ENCODE results near the gene SF3A1. TPM values are rescaled to one million over a fixed set of nuclear protein-coding genes. Genes with fewer than 3 reads are reported as not detected.
A peak's percentile ranks its signal among the peaks of the same experiment; 100 is the strongest.

The SF3A1 gene
- total and polyA plus RNA-seq, 2 donors (not counting 3 experiments of a cell fraction or from before 2014, with no cell fraction given): 60.2 to 187 TPM

GRCh38 chr22:30396871-30397655 is 40.4 kb upstream of the SF3A1 start, which contains the start of gene SEC14L2:
TSS of gene SEC14L2 (plus strand) at chr22:30397018. CDS start at chr22:30397117, 99 bp downstream.
- peak; percentile 82 for FAIRE-seq
- TSS peak; percentile 65 for BruUV-seq (replicated peaks)

GRCh38 chr22:30393885-30394284 is 37.2 kb upstream of the SF3A1 start:
- Histone ChIP-seq H2AFZ (ENCODE audit: low read depth, low read length) (no peak overlapping the region), H4K20me1 (replicated peaks; ENCODE audit: control insufficient read depth, extremely low read depth, insufficient read depth, low read length) (no peaks in the 10 kb centered on the region), H3K4me1 (ENCODE audit: control insufficient read depth, extremely low read depth, insufficient read depth, low read length) (peaks cover 21% of the 10 kb centered on the region), H3K27ac (ENCODE audit: insufficient read depth, low read depth, low read length) (no peak overlapping the region), H3K79me2 (ENCODE audit: control insufficient read depth, insufficient read depth, low read length) (peaks cover 25% of the 10 kb centered on the region), H3K27me3 (ENCODE audit: control insufficient read depth in 2 of 2, insufficient read depth in 2 of 2, low read length in 2 of 2) (no peaks in the 10 kb centered on the region), H3K9me1 (replicated peaks; ENCODE audit: control insufficient read depth, extremely low read depth, insufficient read depth, low read length) (no peaks in the 10 kb centered on the region), H3K9ac (replicated peaks; ENCODE audit: extremely low read depth, insufficient read depth, low read length) (no peak overlapping the region), H3K4me3 (replicated peaks in 1 of 3; ENCODE audit: insufficient read depth in 1 of 3, low read depth in 1 of 3, low read length in 3 of 3) (no peak overlapping the region), H3K36me3 (ENCODE audit: control insufficient read depth in 2 of 2, extremely low read depth in 1 of 2, insufficient read depth in 2 of 2, low read length in 2 of 2) (no peaks in the 10 kb centered on the region), H3K4me2 (ENCODE audit: insufficient read depth, low read length) (no peak overlapping the region), H3K9me3 (replicated peaks; ENCODE audit: control insufficient read depth, insufficient read depth, low read length) (no peaks in the 10 kb centered on the region)
- no TSS peak for BruUV-seq (replicated peaks)
- intact Hi-C loops (cut with micrococcal nuclease): loop anchor here (5.0 kb wide), 1 partner anchor 213 kb away; the partner anchor contains the start of gene TCN2
- DNase-seq (ENCODE audit: low read depth, low spot score): no peak
- ChIA-PET POLR2A (interaction anchor here (0.5 to 1.1 kb wide), 2 partner anchors 17 to 31 kb away, joined by 5 to 7 read pairs; no protein-coding TSS in a partner anchor), CTCF (no interaction called here)
- TF ChIP-seq JUN (IDR thresholded peaks at IDR 0.05; ENCODE audit: borderline replicate concordance, insufficient read depth, insufficient read length, low read depth): no peak
- no peak for TF ChIP-seq MYC (IDR thresholded peaks at IDR 0.05; ENCODE audit: low read depth, low read length)
- no peak for TF ChIP-seq FOS (IDR thresholded peaks at IDR 0.05; ENCODE audit: borderline replicate concordance, insufficient read depth, low read length)
- no peak for TF ChIP-seq POLR2A (IDR thresholded peaks at IDR 0.05; ENCODE audit: low read depth, low read length)
- no peak for TF ChIP-seq EZH2 (IDR thresholded peaks at IDR 0.05; ENCODE audit: borderline replicate concordance, low read depth, low read length, severe bottlenecking)
- TF ChIP-seq MAX (IDR thresholded peaks at IDR 0.05; ENCODE audit: insufficient read depth, insufficient read length): no peak
- dilution Hi-C loops (cut with MboI; ENCODE audit: extremely low pct_ligation_motif_present, low sequenced_read_pairs): no loop called here
- no peak for FAIRE-seq

More at GRCh38 chr22:30396871-30397655, 40.4 kb upstream of the SF3A1 start, which contains the start of gene SEC14L2:
- Histone ChIP-seq H3K4me2 (ENCODE audit: insufficient read depth, low read length) (peak within 1 kb of the TSS; percentile 81), H3K4me1 (ENCODE audit: control insufficient read depth, extremely low read depth, insufficient read depth, low read length) (peaks cover 16% of the 10 kb centered on the region), H3K9me3 (replicated peaks; ENCODE audit: control insufficient read depth, insufficient read depth, low read length) (no peaks in the 10 kb centered on the region), H3K79me2 (ENCODE audit: control insufficient read depth, insufficient read depth, low read length) (peaks cover 39% of the 10 kb centered on the region), H2AFZ (ENCODE audit: low read depth, low read length) (peak within 1 kb of the TSS; percentile 88), H3K4me3 (replicated peaks in 1 of 3; ENCODE audit: insufficient read depth in 1 of 3, low read depth in 1 of 3, low read length in 3 of 3) (peak within 1 kb of the TSS; percentile 61 to 86 (median 79)), H3K27me3 (ENCODE audit: control insufficient read depth in 2 of 2, insufficient read depth in 2 of 2, low read length in 2 of 2) (no peaks in the 10 kb centered on the region), H3K36me3 (ENCODE audit: control insufficient read depth in 2 of 2, extremely low read depth in 1 of 2, insufficient read depth in 2 of 2, low read length in 2 of 2) (peaks cover 0 to 7% of the 10 kb centered on the region in 2 experiments), H3K9ac (replicated peaks; ENCODE audit: extremely low read depth, insufficient read depth, low read length) (peak within 1 kb of the TSS; percentile 25), H3K27ac (ENCODE audit: insufficient read depth, low read depth, low read length) (no peak within 1 kb of the TSS), H4K20me1 (replicated peaks; ENCODE audit: control insufficient read depth, extremely low read depth, insufficient read depth, low read length) (no peaks in the 10 kb centered on the region), H3K9me1 (replicated peaks; ENCODE audit: control insufficient read depth, extremely low read depth, insufficient read depth, low read length) (no peaks in the 10 kb centered on the region)
- TF ChIP-seq POLR2AphosphoS5 (IDR thresholded peaks at IDR 0.05; ENCODE audit: insufficient read depth, low read depth, low read length) (peak; percentile 54), MYC (IDR thresholded peaks at IDR 0.05; ENCODE audit: low read depth, low read length) (no peak), POLR2A (IDR thresholded peaks at IDR 0.05; ENCODE audit: low read depth, low read length) (peak; percentile 66)
- ChIA-PET CTCF (interaction anchor here (1.2 to 5.2 kb wide), 11 partner anchors 10 to 109 kb away, joined by 3 to 52 read pairs (median 8); partner anchors contain the start of genes MTFP1 and RNF215), POLR2A (interaction anchor here (0.6 to 1.8 kb wide), 5 partner anchors 12 to 34 kb away, joined by 3 to 5 read pairs (median 5); no protein-coding TSS in a partner anchor)
- intact Hi-C loops (cut with micrococcal nuclease) (loop anchor here (1.0 kb wide), 2 partner anchors 23 to 29 kb away; no protein-coding TSS in a partner anchor), dilution Hi-C loops (cut with MboI; ENCODE audit: extremely low pct_ligation_motif_present, low sequenced_read_pairs) (no loop called here)
- DNase-seq (ENCODE audit: low read depth, low spot score): peak; percentile 52
